Hepatocyte (in vitro differentiated cells): Measurements from ENCODE around the gene GRM8.

Experiments used
- CTCF ChIP-seq: fragments of 200-600 bp; sonication (generic); IDR thresholded peaks from 2 replicates; pipeline ENCODE4 v1.5.1; 2016; ENCODE audit warnings: antibody characterized with exemption, mild to moderate bottlenecking; ENCODE audit not compliant: poor library complexity
- EZH2 ChIP-seq: fragments of 200-600 bp; sonication (generic); IDR thresholded peaks from 2 replicates; pipeline ENCODE4 v1.6.1; 2016; ENCODE audit warnings: antibody characterized with exemption, mild to moderate bottlenecking, borderline replicate concordance
- EZH2phosphoT487 ChIP-seq: fragments of 200-600 bp; sonication (generic); IDR thresholded peaks from one replicate; pipeline ENCODE4 v1.6.1; 2018; ENCODE audit warnings: antibody characterized with exemption, mild to moderate bottlenecking, low read depth, moderate library complexity; ENCODE audit not compliant: unreplicated experiment, severe bottlenecking

GRCh38 chr7:126972571-126972970, 280.2 kb downstream of the GRM8 start:
- no peak for TF ChIP-seq CTCF
- TF ChIP-seq EZH2 = no peak
- TF ChIP-seq EZH2phosphoT487 = no peak
